Muscle layer of colon (tissue), 2 donors: ENCODE measurements around the gene ARHGEF6.

Experiments used
- H3K27ac ChIP-seq: one replicate; pipeline ENCODE4 v1.7.0; 2013; ENCODE audit warnings: low read depth, mild to moderate bottlenecking, low read length, moderate library complexity
- H3K27me3 ChIP-seq, 2 donors: one replicate each; pipeline ENCODE4 v1.7.0; 2013; ENCODE audit warnings: low read length in 2 of 2, mild to moderate bottlenecking in 2 of 2; ENCODE audit not compliant: insufficient read depth in 2 of 2, control insufficient read depth in 1 of 2
- H3K36me3 ChIP-seq: one replicate; pipeline ENCODE4 v1.7.0; 2013; ENCODE audit warnings: mild to moderate bottlenecking, low read length; ENCODE audit not compliant: insufficient read depth
- H3K4me1 ChIP-seq: one replicate; pipeline ENCODE4 v1.7.0; 2013; ENCODE audit warnings: mild to moderate bottlenecking, low read length; ENCODE audit not compliant: insufficient read depth
- H3K4me3 ChIP-seq, 2 donors: one replicate each; pipeline ENCODE4 v1.7.0; 2013; ENCODE audit warnings: low read length in 2 of 2, low read depth in 1 of 2, mild to moderate bottlenecking in 1 of 2, moderate library complexity in 1 of 2
- H3K9ac ChIP-seq: one replicate; pipeline ENCODE4 v1.7.0; 2013; ENCODE audit warnings: low read length
- H3K9me3 ChIP-seq: one replicate; pipeline ENCODE4 v1.7.0; 2013; ENCODE audit warnings: mild to moderate bottlenecking, low read length
- donor health status: abdominal sarcoma.
- donor health status: Adenocarcinoma of cecum.

The ARHGEF6 gene

GRCh38 chrX:136762820-136763452 is 17.8 kb downstream of the ARHGEF6 start:
- Histone ChIP-seq H3K9ac (no peak overlapping the region), H3K4me3 (no peak overlapping the region), H3K4me1 (no peaks in the 10 kb centered on the region), H3K36me3 (no peaks in the 10 kb centered on the region), H3K27me3 (peaks cover 4% of the 10 kb centered on the region in 2 donors), H3K9me3 (no peaks in the 10 kb centered on the region), H3K27ac (no peak overlapping the region)

GRCh38 chrX:136761421-136761820 is 19.3 kb downstream of the ARHGEF6 start:
- peaks cover 0 to 4% of the 10 kb centered on the region in 2 donors for H3K27me3 ChIP-seq
- H3K4me1 ChIP-seq: no peaks in the 10 kb centered on the region
- no peaks in the 10 kb centered on the region for H3K9me3 ChIP-seq
- H3K4me3 ChIP-seq: no peak overlapping the region
- no peak overlapping the region for H3K9ac ChIP-seq
- no peak overlapping the region for H3K27ac ChIP-seq
- H3K36me3 ChIP-seq: no peaks in the 10 kb centered on the region

GRCh38 chrX:136759968-136760367 is 20.8 kb downstream of the ARHGEF6 start:
- no peaks in the 10 kb centered on the region for H3K36me3 ChIP-seq
- H3K27ac ChIP-seq: no peak overlapping the region
- H3K4me1 ChIP-seq: no peaks in the 10 kb centered on the region
- H3K4me3 ChIP-seq: no peak overlapping the region
- peaks cover 0 to 4% of the 10 kb centered on the region in 2 donors for H3K27me3 ChIP-seq
- H3K9me3 ChIP-seq: no peaks in the 10 kb centered on the region
- no peak overlapping the region for H3K9ac ChIP-seq

DNA sequence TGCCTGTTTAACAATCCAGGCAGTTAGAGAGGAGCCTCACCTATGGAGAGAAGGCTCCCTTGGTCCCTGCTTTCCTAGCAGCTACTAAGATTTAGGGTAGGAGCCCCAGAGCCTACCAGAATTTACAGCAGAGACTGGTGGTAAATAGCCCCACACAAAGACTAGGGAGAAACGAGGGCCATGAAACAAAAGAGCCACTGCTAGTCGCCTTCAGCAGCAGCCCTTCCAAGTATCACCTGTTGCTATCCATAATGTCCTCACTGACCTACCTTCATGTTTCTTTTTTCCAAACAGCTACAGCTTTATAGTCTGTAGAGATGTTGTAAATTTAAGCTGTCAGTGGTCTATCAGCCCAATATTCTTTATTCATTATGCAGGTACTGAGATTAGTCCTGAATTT is 25.3 kb downstream of the ARHGEF6 start:
- Histone ChIP-seq H3K27me3 (peaks cover 0 to 4% of the 10 kb centered on the region in 2 donors), H3K9ac (no peak overlapping the region), H3K4me3 (no peak overlapping the region), H3K9me3 (no peaks in the 10 kb centered on the region), H3K36me3 (no peaks in the 10 kb centered on the region), H3K27ac (no peak overlapping the region), H3K4me1 (no peaks in the 10 kb centered on the region)

DNA sequence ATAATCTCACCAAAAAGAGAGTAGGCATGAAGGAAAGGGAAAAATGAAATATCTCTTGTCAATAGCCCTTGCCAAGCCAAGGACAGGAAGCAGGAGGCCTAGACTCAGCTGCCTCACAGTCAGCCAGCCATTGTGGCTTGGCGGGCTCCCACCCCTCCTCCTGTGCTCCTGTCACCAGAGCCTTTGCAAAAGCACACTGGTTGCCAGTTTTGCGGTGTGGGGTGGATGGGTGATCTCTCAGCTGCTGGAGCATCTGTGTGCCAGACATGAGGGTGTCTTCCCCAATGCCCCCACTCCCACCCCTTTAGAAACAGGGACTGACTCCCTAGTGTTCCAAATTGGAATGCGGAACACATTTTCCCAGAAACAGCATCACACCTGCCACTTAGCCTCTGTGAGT is 26.1 kb downstream of the ARHGEF6 start:
- Histone ChIP-seq H3K9ac (no peak overlapping the region), H3K27me3 (peaks cover 0 to 4% of the 10 kb centered on the region in 2 donors), H3K9me3 (no peaks in the 10 kb centered on the region), H3K27ac (no peak overlapping the region), H3K4me3 (no peak overlapping the region), H3K36me3 (no peaks in the 10 kb centered on the region), H3K4me1 (no peaks in the 10 kb centered on the region)

DNA sequence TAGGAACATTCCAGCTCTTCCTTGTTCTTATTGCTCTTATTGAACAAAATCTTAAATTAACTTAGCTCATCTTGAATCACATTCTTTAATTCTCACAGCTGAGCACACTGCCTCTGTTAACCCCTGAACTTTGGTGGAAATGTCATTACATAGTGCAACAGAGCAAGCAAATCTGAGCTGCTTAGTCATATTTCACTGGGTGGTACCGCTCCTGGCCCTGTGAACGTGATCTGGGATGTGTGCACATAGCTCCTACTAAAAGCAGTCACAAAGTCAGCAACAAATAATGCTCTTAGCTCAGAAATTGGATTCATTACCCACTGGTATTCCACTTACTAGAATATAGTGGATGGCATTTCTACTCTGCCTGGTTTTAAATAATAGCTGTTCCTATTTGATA is 27.9 kb downstream of the ARHGEF6 start:
- H3K9me3 ChIP-seq: no peaks in the 10 kb centered on the region
- H3K4me1 ChIP-seq: no peaks in the 10 kb centered on the region
- no peak overlapping the region for H3K27ac ChIP-seq
- no peaks in the 10 kb centered on the region for H3K27me3 ChIP-seq
- H3K9ac ChIP-seq: no peak overlapping the region
- H3K4me3 ChIP-seq: no peak overlapping the region
- no peaks in the 10 kb centered on the region for H3K36me3 ChIP-seq

DNA sequence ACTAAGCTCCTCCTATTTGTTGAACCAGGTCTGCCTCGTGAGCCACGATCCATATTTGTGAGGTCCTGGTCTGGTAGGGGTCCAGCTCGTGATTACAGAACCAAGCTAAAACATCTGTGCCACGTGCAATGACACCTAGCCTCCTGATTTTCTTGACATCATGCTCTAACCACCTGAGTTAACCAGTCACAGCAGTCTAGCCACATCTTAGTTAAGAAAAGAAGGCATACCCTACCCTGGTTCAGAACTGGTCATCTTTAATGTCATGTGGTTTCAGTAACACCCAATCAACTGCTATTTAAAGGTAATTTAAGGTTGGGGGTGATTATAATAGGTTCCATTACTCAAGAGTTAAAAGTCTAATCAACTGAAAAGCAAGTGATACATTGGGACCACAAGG is 28.4 kb downstream of the ARHGEF6 start:
- H3K36me3 ChIP-seq: no peaks in the 10 kb centered on the region
- H3K9ac ChIP-seq: no peak overlapping the region
- no peak overlapping the region for H3K4me3 ChIP-seq
- no peak overlapping the region for H3K27ac ChIP-seq
- H3K27me3 ChIP-seq: no peaks in the 10 kb centered on the region
- H3K9me3 ChIP-seq: no peaks in the 10 kb centered on the region
- H3K4me1 ChIP-seq: no peaks in the 10 kb centered on the region

DNA sequence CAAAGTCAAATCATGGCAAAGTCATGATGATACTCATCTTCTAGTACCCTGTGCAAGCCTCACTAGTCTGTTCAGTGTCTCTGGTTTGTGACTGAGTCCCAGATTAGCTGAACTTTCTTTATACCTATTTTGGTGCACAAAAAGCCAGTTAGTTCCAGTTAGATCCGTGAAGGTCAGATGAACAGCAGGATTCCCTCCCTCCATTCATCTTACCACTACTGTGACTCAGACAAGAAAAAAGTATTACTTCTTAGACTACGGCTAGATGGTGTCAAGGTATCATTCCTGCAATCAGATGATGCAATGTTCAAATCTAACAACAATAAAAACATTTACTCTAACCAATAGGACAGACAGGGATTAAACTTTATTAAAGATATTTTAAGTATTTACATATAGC is 30.4 kb downstream of the ARHGEF6 start:
- Histone ChIP-seq H3K4me1 (peaks cover 4% of the 10 kb centered on the region), H3K27ac (no peak overlapping the region)

GRCh38 chrX:136747003-136747986 is 33.4 kb downstream of the ARHGEF6 start:
- Histone ChIP-seq H3K9me3 (no peaks in the 10 kb centered on the region), H3K36me3 (no peaks in the 10 kb centered on the region), H3K27me3 (no peaks in the 10 kb centered on the region), H3K4me1 (peaks cover 4% of the 10 kb centered on the region), H3K4me3 (no peak overlapping the region), H3K9ac (no peak overlapping the region), H3K27ac (no peak overlapping the region)

More for the DNA sequence above, 30.4 kb downstream of the ARHGEF6 start:
- no peak overlapping the region for H3K4me3 ChIP-seq
- H3K9ac ChIP-seq: no peak overlapping the region
- H3K36me3 ChIP-seq: no peaks in the 10 kb centered on the region
- no peaks in the 10 kb centered on the region for H3K27me3 ChIP-seq
- H3K9me3 ChIP-seq: no peaks in the 10 kb centered on the region

- no peak overlapping the region for H3K27ac ChIP-seq
- H3K27me3 ChIP-seq: no peaks in the 10 kb centered on the region
- no peak overlapping the region for H3K4me3 ChIP-seq
- H3K36me3 ChIP-seq: no peaks in the 10 kb centered on the region
- H3K9me3 ChIP-seq: no peaks in the 10 kb centered on the region
- no peak overlapping the region for H3K9ac ChIP-seq
- H3K4me1 ChIP-seq: peaks cover 4% of the 10 kb centered on the region
These were observed 35.2 kb downstream of the ARHGEF6 start for GRCh38 chrX:136745215-136746173.
